GM10266 (cell line): Measurements from ENCODE around the gene OR6C2.
"Not testable (repeated sequence)": the region's sequence is repeated elsewhere in the genome, so short reads cannot be mapped to it uniquely, and the experiment has no call there.

ENCODE experiments used
- DNase-seq: peaks from one replicate; pipeline ENCODE4 v3.0.0; 2012; ENCODE audit errors: extremely low spot score
- TF ChIP-seq, protein P1 (sequence below): IDR thresholded peaks from 2 replicates; pipeline ENCODE4 v1.5.1; 2012; ENCODE audit warnings: mild to moderate bottlenecking, low read depth; ENCODE audit not compliant: control insufficient read depth, insufficient read depth; ENCODE audit errors: missing control alignments

OR6C2 gene

DNA sequence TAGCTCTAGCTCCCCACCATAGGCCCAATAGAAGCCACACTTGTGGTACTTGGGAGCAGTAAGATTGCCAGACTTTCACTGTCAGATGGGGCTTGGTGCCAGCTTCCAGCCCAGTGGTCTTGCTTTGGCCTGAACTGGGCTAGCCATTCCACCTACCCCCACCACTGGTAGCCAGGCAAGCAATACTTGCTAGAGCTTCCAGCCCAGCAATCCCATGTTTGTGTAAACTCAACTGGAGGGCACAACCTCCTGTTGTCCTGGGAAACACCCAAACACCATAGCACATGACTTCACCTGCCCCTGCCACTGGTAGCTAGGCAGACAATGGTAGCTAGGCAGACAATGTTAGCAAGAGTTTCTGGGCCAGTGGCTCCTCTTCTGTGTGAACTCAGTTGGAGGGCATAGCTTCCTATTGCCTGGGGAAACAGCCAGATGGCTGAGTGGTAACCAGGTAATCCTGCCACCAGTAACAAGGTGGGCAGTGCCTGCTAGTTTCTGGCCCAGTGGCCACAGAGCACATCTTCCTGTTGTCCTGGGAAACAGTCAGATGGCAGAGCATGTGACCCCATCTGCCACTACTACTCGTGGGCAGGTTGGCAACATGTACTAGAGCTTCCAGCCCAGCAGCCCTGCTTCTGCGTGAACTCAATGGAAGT is 23.4 kb upstream of the OR6C2 start:
- TF ChIP-seq, protein P1, sequence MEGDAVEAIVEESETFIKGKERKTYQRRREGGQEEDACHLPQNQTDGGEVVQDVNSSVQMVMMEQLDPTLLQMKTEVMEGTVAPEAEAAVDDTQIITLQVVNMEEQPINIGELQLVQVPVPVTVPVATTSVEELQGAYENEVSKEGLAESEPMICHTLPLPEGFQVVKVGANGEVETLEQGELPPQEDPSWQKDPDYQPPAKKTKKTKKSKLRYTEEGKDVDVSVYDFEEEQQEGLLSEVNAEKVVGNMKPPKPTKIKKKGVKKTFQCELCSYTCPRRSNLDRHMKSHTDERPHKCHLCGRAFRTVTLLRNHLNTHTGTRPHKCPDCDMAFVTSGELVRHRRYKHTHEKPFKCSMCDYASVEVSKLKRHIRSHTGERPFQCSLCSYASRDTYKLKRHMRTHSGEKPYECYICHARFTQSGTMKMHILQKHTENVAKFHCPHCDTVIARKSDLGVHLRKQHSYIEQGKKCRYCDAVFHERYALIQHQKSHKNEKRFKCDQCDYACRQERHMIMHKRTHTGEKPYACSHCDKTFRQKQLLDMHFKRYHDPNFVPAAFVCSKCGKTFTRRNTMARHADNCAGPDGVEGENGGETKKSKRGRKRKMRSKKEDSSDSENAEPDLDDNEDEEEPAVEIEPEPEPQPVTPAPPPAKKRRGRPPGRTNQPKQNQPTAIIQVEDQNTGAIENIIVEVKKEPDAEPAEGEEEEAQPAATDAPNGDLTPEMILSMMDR = no peak
- DNase-seq = no peak

DNA sequence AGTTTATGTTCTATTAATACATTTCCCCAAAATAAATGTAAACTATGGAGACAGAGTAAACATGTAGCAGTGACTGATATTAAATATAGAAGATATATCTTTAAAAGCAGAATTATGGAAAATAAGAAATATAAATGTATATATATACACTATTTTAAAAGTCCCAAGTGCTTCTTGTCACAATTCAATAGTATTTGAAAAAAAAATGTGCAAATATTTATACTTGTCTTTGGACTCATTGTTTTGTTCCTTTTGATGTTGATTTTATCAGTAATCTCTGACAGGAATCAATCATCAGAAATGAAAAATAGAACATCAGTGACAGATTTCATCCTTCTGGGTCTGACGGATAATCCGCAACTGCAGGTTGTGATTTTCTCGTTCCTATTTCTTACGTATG is 17.9 kb upstream of the OR6C2 start, which contains the start of gene OR6C76:
Gene OR6C76 (plus strand): TSS at position 301 of the 400 bp plus-strand sequence. CDS start 0 bp downstream, at position 301.
- no peak for DNase-seq

DNA sequence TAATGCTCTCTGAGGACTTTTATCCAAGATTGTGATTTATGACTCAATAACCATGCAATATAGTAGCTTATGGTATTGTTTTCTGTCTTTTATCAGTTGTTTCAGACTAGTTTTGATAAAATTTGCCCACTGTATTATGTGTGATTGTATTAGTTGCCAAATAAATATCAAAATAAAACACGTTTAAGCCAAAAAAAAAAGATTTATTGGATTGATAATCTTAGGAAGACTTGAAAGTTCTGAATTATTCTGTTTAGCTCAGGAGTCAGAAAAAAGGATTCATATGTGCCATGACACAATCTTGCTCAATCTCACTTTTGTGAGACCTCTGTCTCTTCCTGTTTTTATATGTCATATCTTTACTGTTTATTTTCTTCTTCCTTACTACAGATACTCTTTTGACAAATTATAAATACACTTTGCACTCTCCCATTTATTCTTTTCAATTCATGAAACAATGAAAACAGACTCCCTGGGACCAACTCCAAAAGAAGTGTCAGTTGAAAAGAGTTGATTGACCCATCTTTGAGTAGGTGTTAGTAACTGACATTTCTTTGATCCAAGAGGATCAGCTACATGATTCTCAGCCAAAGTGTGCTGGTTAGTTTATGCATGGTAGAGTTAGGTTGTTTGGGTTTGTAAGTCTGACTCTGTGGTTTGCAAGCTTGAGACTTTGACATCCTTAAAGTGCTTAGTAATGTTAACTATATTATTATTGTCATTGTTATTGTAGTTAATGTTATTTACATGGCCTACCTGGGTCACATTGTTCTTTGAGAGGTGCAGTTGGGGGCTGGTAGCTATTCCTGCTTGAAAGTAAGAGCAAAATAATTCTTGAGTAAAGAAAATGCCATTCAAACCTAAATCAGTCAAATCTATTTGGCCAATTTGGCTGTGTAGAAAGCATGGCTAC is 15.3 kb upstream of the OR6C2 start:
- TF ChIP-seq, protein P1 = no peak
- DNase-seq = no peak

More for the DNA sequence above, 17.9 kb upstream of the OR6C2 start, which contains the start of gene OR6C76:
- TF ChIP-seq, protein P1 = no peak

DNA sequence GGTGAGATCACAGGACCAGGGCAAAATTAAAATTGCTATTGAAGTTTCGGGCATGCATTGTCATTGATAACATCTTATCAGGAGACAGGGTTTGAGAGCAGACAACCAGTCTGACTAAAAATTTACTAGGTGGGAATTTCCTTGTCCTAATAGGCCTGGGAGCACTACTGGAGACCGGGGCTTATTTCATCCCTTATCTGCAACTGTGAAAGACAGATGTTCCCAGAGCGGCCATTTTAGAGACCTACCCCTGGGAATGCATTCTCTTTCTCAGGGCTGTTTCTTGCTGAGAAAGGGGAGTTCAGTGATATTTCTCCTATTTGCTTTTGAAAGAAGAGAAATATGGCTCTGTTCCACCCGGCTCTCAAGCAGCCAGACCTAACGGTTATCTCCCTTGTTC is 2.6 kb upstream of the OR6C2 start:
- DNase-seq = not testable (repeated sequence)

DNA sequence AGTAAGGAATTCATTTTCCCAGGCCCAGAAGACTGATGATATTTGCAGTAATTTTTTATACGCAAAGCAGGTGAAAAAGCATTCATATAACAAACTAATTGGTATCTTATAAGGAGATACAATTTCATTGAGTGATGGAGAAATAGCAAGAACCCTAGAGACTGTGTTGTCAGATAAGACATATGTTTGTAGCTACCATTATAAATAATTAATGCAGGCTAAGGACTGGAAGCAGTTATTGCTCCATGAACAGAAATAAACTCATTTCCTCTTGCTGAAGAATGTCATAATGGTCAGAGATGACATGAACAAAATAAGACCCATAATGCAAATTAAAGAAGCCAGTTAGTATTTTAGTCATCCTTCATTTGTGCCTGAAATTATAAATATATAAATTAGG is 1.5 kb downstream of the OR6C2 start:
- DNase-seq = no peak
- TF ChIP-seq, protein P1 = no peak

DNA sequence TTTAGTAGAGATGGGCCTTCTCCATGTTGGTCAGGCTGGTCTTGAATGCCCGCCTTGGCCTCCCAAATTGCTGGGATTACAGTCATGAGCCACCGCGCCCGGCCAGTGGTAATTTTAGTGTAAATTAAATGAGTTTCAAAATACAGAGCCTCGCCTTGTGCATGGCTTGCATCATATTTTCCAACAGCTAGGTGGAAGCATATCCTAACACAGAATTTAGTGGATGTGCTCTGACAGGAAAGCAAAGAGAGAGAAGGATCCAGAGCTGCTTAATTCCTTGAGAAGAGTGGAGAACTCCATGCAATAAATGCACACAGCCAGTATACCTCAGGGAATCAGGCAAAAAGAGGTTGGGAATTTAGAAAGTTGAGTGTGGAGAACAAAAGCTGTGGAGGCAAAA is 2.5 kb downstream of the OR6C2 start:
- TF ChIP-seq, protein P1 = no peak
- no peak for DNase-seq

DNA sequence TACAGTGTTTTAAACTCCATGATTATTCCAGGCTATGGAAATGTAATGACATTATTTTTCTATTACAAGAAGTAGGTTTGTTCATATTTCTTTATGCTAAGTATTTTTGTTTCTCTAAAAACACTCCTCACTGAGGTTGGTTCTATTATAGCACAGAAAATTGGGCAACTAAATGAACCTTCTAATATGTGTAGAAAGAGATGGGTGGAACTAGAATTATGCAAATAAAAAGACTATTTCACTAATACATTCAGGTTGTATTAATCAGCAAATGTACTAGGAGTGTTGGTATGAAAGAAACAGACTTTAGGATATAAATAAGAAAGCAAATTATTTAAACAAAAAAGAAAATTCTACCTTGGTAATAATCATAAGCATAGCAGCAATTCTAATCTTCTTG is 4.9 kb downstream of the OR6C2 start:
- TF ChIP-seq, protein P1 = no peak
- DNase-seq = no peak

DNA sequence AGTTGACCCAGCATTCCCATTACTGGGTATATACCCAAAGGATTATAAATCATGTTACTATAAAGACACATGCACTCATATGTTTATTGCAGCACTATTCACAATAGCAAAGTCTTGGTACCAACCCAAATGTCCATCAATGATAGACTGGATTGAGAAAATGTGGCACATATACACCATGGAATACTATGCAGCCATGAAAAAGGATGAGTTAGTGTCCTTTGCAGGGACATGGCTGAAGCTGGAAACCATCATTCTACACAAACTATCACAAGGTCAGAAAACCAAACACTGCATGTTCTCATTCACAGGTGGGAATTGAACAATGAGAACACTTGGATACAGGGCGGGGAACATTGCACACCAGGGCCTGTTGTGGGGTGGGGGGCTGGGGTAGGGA is 21.1 kb downstream of the OR6C2 start:
- DNase-seq = not testable (repeated sequence)
